Neural cell (in vitro differentiated cells): ENCODE results near the gene DMTF1. TPM values are rescaled to one million over a fixed set of nuclear protein-coding genes. Genes with fewer than 3 reads are reported as not detected.
"Not testable (repeated sequence)": the region's sequence is repeated elsewhere in the genome, so short reads cannot be mapped to it uniquely, and the experiment has no call there.

ENCODE experiments used
- H2AFZ ChIP-seq: fragments of 200-600, 300-800 bp; sonication (generic), shearing (Covaris generic); 2 replicates; pipeline ENCODE4 v1.6.0; 2014; ENCODE audit warnings: low read depth, mild to moderate bottlenecking, antibody characterized with exemption, low read length, moderate library complexity
- H3F3A ChIP-seq: fragments of 200-600 bp; shearing (Covaris generic); 2 replicates; pipeline ENCODE4 v1.6.1; 2016; ENCODE audit warnings: mild to moderate bottlenecking, moderate library complexity, mixed read lengths, antibody characterized with exemption, low read length; ENCODE audit not compliant: insufficient read depth, poor library complexity, severe bottlenecking
- H3K27ac ChIP-seq: fragments of 200-600, 300-800 bp; sonication (generic), shearing (Covaris generic); 2 replicates; pipeline ENCODE4 v1.5.1; 2014; ENCODE audit warnings: mild to moderate bottlenecking, low read length, moderate library complexity
- H3K27me3 ChIP-seq: fragments of 300-800, 200-600 bp; sonication (generic), shearing (Covaris generic); 2 replicates; pipeline ENCODE4 v1.6.0; 2014; ENCODE audit warnings: mild to moderate bottlenecking, low read depth, low read length, moderate library complexity; ENCODE audit not compliant: insufficient read depth
- H3K36me3 ChIP-seq: fragments of 300-800, 200-600 bp; sonication (generic), shearing (Covaris generic); 2 replicates; pipeline ENCODE4 v1.5.1; 2014; ENCODE audit warnings: mild to moderate bottlenecking, antibody characterized with exemption, low read length, moderate library complexity; ENCODE audit not compliant: insufficient read depth
- H3K4me2 ChIP-seq: fragments of 300-800, 200-600 bp; sonication (generic), shearing (Covaris generic); 2 replicates; pipeline ENCODE4 v1.6.0; 2014; ENCODE audit warnings: mild to moderate bottlenecking, low read length
- H3K4me3 ChIP-seq: fragments of 300-800, 200-600 bp; sonication (generic), shearing (Covaris generic); 2 replicates; pipeline ENCODE4 v1.5.1; 2014; ENCODE audit warnings: mild to moderate bottlenecking, low read length, moderate library complexity
- H3K79me2 ChIP-seq: fragments of 200-600 bp; shearing (Covaris generic); replicated peaks from 2 replicates; pipeline ENCODE4 v1.6.0; 2014; ENCODE audit warnings: mild to moderate bottlenecking, low read length, moderate library complexity; ENCODE audit not compliant: insufficient read depth
- H3K9ac ChIP-seq: fragments of 300-800, 200-600 bp; sonication (generic), shearing (Covaris generic); 2 replicates; pipeline ENCODE4 v1.6.1; 2016; ENCODE audit warnings: mild to moderate bottlenecking, low read length, mixed read lengths
- H3K9me2 ChIP-seq: fragments of 200-600 bp; shearing (Covaris generic); 2 replicates; pipeline ENCODE4 v1.6.1; 2016; ENCODE audit warnings: mild to moderate bottlenecking, low read length, mixed read lengths; ENCODE audit not compliant: insufficient read depth
- H3K9me3 ChIP-seq: fragments of 200-600, 300-800 bp; sonication (generic), shearing (Covaris generic); 2 replicates; pipeline ENCODE4 v1.6.1; 2016; ENCODE audit warnings: mild to moderate bottlenecking, mixed run types, low read length, moderate library complexity, mixed read lengths
- H4K20me1 ChIP-seq: fragments of 200-600 bp; shearing (Covaris generic); 2 replicates; pipeline ENCODE4 v1.6.1; 2016; ENCODE audit warnings: mild to moderate bottlenecking, mixed run types; ENCODE audit not compliant: insufficient read depth
- EP300 ChIP-seq: fragments of 450-650 bp; conservative IDR thresholded peaks from 2 replicates; pipeline ENCODE4 v1.6.1; 2014; ENCODE audit warnings: antibody characterized with exemption, mild to moderate bottlenecking, moderate library complexity; ENCODE audit not compliant: poor library complexity, severe bottlenecking
- EZH2 ChIP-seq: fragments of 200-600, 300-800 bp; shearing (Covaris generic), sonication (generic); IDR thresholded peaks from 2 replicates; pipeline ENCODE4 v1.6.1; 2014; ENCODE audit warnings: antibody characterized with exemption, low read length, borderline replicate concordance, mild to moderate bottlenecking; ENCODE audit not compliant: insufficient read depth, poor library complexity, severe bottlenecking
- MXI1 ChIP-seq: fragments of 450-650 bp; conservative IDR thresholded peaks from 2 replicates; pipeline ENCODE4 v1.6.1; 2014; ENCODE audit warnings: antibody characterized with exemption, mild to moderate bottlenecking; ENCODE audit not compliant: poor library complexity, severe bottlenecking
- POLR2AphosphoS5 ChIP-seq: IDR thresholded peaks from 2 replicates; pipeline ENCODE4 v1.6.1; 2012
- RAD21 ChIP-seq: fragments of 450-650 bp; conservative IDR thresholded peaks from 2 replicates; pipeline ENCODE4 v1.6.1; 2014; ENCODE audit warnings: antibody characterized with exemption, mild to moderate bottlenecking, moderate library complexity
- SMC3 ChIP-seq: fragments of 450-650 bp; conservative IDR thresholded peaks from 2 replicates; pipeline ENCODE4 v1.6.1; 2014; ENCODE audit warnings: antibody characterized with exemption, mild to moderate bottlenecking, moderate library complexity; ENCODE audit not compliant: poor library complexity
- TAF1 ChIP-seq: IDR thresholded peaks from 2 replicates; pipeline ENCODE4 v1.6.1; 2012; ENCODE audit warnings: low read depth
- polyA plus RNA-seq: library from polyadenylated mRNA; depleted of rRNA; stranded (reverse); fragments of >200 nt; gene quantifications from 2 replicates; pipeline ENCODE4 v1.2.3, GENCODE V29; 2014
- TF ChIP-seq, protein P1 (sequence below): fragments of 450-650 bp; IDR thresholded peaks from 2 replicates; pipeline ENCODE4 v1.5.1; 2014; ENCODE audit warnings: antibody characterized with exemption, mild to moderate bottlenecking, moderate library complexity; ENCODE audit not compliant: poor library complexity, severe bottlenecking
- TF ChIP-seq, protein P2 (sequence below): IDR thresholded peaks from 2 replicates; pipeline ENCODE4 v1.6.1; 2012; ENCODE audit warnings: borderline replicate concordance

DMTF1 gene
- polyA plus RNA-seq, 1 donor from 2014 or later = 314 TPM

DNA sequence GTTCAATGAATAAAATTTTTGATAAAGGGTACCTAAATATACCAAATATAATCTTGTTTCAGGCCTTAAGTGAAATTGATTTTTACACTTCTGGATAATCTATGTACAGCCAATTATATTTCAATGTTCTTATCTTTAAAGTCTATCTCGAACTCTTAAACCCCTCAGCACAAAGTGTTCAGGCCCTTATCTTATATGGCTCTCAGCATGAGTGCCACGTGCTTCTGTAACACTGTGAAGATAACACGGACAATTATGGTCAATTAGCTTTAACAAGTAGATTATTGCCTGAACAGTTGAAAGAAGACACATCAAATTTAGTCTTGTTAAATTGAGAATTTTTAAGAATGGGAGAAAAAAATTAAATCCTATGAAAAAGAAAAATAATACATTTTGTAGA, 40.4 kb upstream of the DMTF1 start:
- H3F3A ChIP-seq = no peaks in the 10 kb centered on the region
- no peaks in the 10 kb centered on the region for H3K36me3 ChIP-seq
- H3K27ac ChIP-seq = no peak overlapping the region
- H3K4me2 ChIP-seq = no peak overlapping the region
- H4K20me1 ChIP-seq = no peaks in the 10 kb centered on the region
- no peak overlapping the region for H3K9ac ChIP-seq
- H3K9me3 ChIP-seq = no peaks in the 10 kb centered on the region
- TF ChIP-seq EP300 = no peak
- no peak for TF ChIP-seq TAF1
- TF ChIP-seq EZH2 = no peak
- TF ChIP-seq SMC3 = no peak
- TF ChIP-seq, protein P1, sequence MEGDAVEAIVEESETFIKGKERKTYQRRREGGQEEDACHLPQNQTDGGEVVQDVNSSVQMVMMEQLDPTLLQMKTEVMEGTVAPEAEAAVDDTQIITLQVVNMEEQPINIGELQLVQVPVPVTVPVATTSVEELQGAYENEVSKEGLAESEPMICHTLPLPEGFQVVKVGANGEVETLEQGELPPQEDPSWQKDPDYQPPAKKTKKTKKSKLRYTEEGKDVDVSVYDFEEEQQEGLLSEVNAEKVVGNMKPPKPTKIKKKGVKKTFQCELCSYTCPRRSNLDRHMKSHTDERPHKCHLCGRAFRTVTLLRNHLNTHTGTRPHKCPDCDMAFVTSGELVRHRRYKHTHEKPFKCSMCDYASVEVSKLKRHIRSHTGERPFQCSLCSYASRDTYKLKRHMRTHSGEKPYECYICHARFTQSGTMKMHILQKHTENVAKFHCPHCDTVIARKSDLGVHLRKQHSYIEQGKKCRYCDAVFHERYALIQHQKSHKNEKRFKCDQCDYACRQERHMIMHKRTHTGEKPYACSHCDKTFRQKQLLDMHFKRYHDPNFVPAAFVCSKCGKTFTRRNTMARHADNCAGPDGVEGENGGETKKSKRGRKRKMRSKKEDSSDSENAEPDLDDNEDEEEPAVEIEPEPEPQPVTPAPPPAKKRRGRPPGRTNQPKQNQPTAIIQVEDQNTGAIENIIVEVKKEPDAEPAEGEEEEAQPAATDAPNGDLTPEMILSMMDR = no peak
- TF ChIP-seq, protein P2, sequence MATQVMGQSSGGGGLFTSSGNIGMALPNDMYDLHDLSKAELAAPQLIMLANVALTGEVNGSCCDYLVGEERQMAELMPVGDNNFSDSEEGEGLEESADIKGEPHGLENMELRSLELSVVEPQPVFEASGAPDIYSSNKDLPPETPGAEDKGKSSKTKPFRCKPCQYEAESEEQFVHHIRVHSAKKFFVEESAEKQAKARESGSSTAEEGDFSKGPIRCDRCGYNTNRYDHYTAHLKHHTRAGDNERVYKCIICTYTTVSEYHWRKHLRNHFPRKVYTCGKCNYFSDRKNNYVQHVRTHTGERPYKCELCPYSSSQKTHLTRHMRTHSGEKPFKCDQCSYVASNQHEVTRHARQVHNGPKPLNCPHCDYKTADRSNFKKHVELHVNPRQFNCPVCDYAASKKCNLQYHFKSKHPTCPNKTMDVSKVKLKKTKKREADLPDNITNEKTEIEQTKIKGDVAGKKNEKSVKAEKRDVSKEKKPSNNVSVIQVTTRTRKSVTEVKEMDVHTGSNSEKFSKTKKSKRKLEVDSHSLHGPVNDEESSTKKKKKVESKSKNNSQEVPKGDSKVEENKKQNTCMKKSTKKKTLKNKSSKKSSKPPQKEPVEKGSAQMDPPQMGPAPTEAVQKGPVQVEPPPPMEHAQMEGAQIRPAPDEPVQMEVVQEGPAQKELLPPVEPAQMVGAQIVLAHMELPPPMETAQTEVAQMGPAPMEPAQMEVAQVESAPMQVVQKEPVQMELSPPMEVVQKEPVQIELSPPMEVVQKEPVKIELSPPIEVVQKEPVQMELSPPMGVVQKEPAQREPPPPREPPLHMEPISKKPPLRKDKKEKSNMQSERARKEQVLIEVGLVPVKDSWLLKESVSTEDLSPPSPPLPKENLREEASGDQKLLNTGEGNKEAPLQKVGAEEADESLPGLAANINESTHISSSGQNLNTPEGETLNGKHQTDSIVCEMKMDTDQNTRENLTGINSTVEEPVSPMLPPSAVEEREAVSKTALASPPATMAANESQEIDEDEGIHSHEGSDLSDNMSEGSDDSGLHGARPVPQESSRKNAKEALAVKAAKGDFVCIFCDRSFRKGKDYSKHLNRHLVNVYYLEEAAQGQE = no peak
- TF ChIP-seq POLR2AphosphoS5 = no peak
- no peak for TF ChIP-seq RAD21
- TF ChIP-seq MXI1 = no peak
- H3K9me2 ChIP-seq = no peaks in the 10 kb centered on the region
- H3K27me3 ChIP-seq = no peaks in the 10 kb centered on the region
- H2AFZ ChIP-seq = no peak overlapping the region
- H3K4me3 ChIP-seq = no peak overlapping the region
- no peaks in the 10 kb centered on the region for H3K79me2 ChIP-seq

DNA sequence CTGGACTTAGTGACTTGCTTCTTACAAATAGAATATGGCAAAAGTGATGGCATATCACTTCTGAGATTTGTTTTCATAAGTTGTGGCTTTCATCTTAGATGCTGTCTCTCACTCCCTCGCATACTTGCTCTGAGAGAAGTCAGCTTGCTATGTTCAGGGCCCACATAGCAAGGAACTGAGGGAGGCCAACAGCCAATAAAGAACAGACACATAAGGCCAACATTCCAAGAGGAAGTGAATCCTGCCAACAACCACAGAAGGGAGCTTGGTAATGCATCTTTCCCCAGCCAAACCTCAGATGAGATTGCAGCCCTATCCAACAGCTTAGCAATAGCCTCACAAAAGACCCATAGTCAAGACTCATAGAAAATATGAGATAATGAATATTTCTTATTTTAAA, 39.2 kb upstream of the DMTF1 start:
- no peaks in the 10 kb centered on the region for H3K27me3 ChIP-seq
- H3K9me2 ChIP-seq = no peaks in the 10 kb centered on the region
- H3K27ac ChIP-seq = no peak overlapping the region
- no peak overlapping the region for H3K9ac ChIP-seq
- H3K9me3 ChIP-seq = no peaks in the 10 kb centered on the region
- H3F3A ChIP-seq = no peaks in the 10 kb centered on the region
- no peaks in the 10 kb centered on the region for H3K79me2 ChIP-seq
- no peak overlapping the region for H3K4me2 ChIP-seq
- no peaks in the 10 kb centered on the region for H3K36me3 ChIP-seq
- TF ChIP-seq, protein P1 = no peak
- TF ChIP-seq EZH2 (no peak), EP300 (no peak), RAD21 (no peak)
- TF ChIP-seq, protein P2 = no peak
- no peak overlapping the region for H2AFZ ChIP-seq
- no peaks in the 10 kb centered on the region for H4K20me1 ChIP-seq
- no peak overlapping the region for H3K4me3 ChIP-seq

DNA sequence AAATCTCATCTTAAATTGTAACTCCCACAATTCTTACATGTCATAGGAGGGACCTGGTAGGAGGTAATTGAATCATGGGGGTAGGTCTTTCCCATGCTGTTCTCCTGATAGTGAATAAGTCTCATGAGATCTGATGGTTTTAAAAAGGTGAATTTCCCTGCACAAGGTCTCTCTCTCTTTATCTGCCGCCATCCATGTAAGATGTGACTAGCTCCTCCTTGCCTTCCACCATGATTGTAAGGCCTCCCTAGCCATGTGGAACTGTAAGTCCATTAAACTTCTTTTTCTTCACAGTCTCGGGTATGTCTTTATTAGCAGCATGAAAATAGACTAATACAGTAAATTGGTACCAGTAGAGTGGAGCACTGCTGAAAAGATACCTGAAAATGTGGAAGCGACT, 38.3 kb upstream of the DMTF1 start:
- not testable (repeated sequence) for H3K36me3 ChIP-seq, H3K27me3 ChIP-seq, H3K4me3 ChIP-seq, H3K27ac ChIP-seq, H3F3A ChIP-seq, H3K79me2 ChIP-seq, H3K9me3 ChIP-seq, H4K20me1 ChIP-seq, H3K4me2 ChIP-seq, H2AFZ ChIP-seq, H3K9me2 ChIP-seq, H3K9ac ChIP-seq
